ENCODE data around the gene NR4A2. TPM values are rescaled to one million over a fixed set of nuclear protein-coding genes. Genes with fewer than 3 reads are reported as not detected.

The NR4A2 gene
- total RNA-seq, 1 experiment from 2014 or later, result 12.0 TPM

DNA sequence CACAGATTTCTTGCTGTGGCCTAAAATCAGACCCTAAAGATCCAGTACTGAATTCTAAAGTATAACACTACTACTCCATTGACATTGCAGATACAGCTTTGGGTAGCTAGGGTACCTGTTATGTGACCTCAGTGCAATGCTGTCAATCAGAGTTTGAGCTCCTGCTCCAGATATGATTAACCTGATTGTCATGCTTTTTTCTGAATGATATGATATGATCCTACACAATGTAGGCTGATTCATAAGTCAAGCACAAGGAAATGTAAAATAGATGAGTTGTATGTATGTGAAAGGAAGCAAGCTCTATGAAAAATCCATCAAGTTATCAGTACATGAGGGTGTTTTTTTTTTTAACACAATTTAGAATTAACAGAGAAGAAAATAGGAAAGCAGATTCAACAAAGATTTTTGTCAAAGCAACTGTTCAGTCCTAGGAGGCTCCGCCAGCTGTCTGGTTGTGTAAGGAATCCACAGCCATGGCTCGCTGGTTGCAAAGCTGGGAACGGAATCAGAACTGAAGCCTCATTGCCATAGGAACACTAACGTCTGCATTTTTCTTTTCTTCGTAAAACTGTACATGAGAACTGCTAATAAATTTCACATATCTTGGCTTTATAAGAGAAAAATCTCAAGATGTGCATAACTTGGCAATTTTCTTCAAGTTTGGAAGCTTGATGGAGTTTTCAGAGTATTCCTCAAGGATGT is 52.9 kb downstream of the NR4A2 start:
- no peaks in the 10 kb centered on the region for H3K27me3 ChIP-seq (ENCODE audit: low read length)
- no peaks in the 10 kb centered on the region for H3K4me1 ChIP-seq (ENCODE audit: insufficient read depth, low read length)
- no peak overlapping the region for H3K4me3 ChIP-seq (ENCODE audit: low read length)
- H3F3A ChIP-seq (ENCODE audit: low read length, unreplicated experiment), result no peaks in the 10 kb centered on the region
- ChIA-PET POLR2A (ENCODE audit: unreplicated experiment) (no interaction called here), CTCF (no interaction called here)
- no peak overlapping the region for H2AFZ ChIP-seq (ENCODE audit: low read length)
- peak; percentile 37 for ATAC-seq
- TF ChIP-seq EZH2phosphoT487 (IDR thresholded peaks at IDR 0.05; ENCODE audit: borderline replicate concordance, low read length) (no peak), CTCF (conservative IDR thresholded peaks at IDR 0.05; ENCODE audit: low read depth, low read length) (no peak), EZH2 (IDR thresholded peaks at IDR 0.05; ENCODE audit: low read length, unreplicated experiment) (no peak)
- no peaks in the 10 kb centered on the region for H3K79me2 ChIP-seq (ENCODE audit: low read length)
- no peak overlapping the region for H3K9ac ChIP-seq (ENCODE audit: low read length)
- no peaks in the 10 kb centered on the region for H3K9me3 ChIP-seq (ENCODE audit: low read length)
- DNase-seq, result peak; percentile 14
- H4K20me1 ChIP-seq (ENCODE audit: low read length), result no peaks in the 10 kb centered on the region
- no peaks in the 10 kb centered on the region for H3K36me3 ChIP-seq (ENCODE audit: low read depth, low read length)
- no peak overlapping the region for H3K4me2 ChIP-seq (ENCODE audit: low read length)
- no TSS peak for BruUV-seq (replicated peaks)
- no peak overlapping the region for H3K27ac ChIP-seq (ENCODE audit: low read length)
- no peaks in the 10 kb centered on the region for H3K9me2 ChIP-seq (replicated peaks; ENCODE audit: low read length)
- intact Hi-C loops (cut with micrococcal nuclease), result no loop called here

Other genes starting within 250 kb of the NR4A2 start
- 91.3 and 107 TPM in 2 replicates for gene GPD2, start 103.7 kb upstream of the NR4A2 start, total RNA-seq (2014; rRNA removed)

Measured in PC-3 (cell line).